OCI-LY3 (cell line): ENCODE results near the gene GRIN3A.

Source experiments
- H2AFZ ChIP-seq: fragments of 200-600, 300-600 bp; shearing (Covaris generic); 2 replicates; pipeline ENCODE4 v1.6.0; 2014; ENCODE audit warnings: antibody characterized with exemption, low read depth, low read length
- H3K27ac ChIP-seq: fragments of 200-600, 300-600 bp; sonication (generic); 2 replicates; pipeline ENCODE4 v1.5.1; 2014; ENCODE audit warnings: mild to moderate bottlenecking, low read length, moderate library complexity, mixed read lengths
- H3K27me3 ChIP-seq: fragments of 200-600, 300-600 bp; sonication (generic); 2 replicates; pipeline ENCODE4 v1.6.1; 2014; ENCODE audit warnings: low read depth, low read length, mixed read lengths
- H3K36me3 ChIP-seq: fragments of 200-600, 300-600 bp; sonication (generic); replicated peaks from 2 replicates; pipeline ENCODE3; 2014; ENCODE audit warnings: low read depth, low read length, mixed read lengths
- H3K4me1 ChIP-seq: fragments of 300-600, 200-600 bp; sonication (generic); 2 replicates; pipeline ENCODE4 v1.6.1; 2014; ENCODE audit warnings: low read length, mixed read lengths
- H3K4me2 ChIP-seq: fragments of 200-600, 300-600 bp; sonication (generic); 2 replicates; pipeline ENCODE4 v1.6.1; 2014; ENCODE audit warnings: low read length, mixed read lengths
- H3K4me3 ChIP-seq: fragments of 300-600, 200-600 bp; sonication (generic); 2 replicates; pipeline ENCODE4 v1.5.1; 2014; ENCODE audit warnings: antibody characterized with exemption, mild to moderate bottlenecking, low read length, moderate library complexity
- H3K79me2 ChIP-seq: fragments of 300-600, 200-600 bp; shearing (Covaris generic); 2 replicates; pipeline ENCODE4 v1.6.1; 2014; ENCODE audit warnings: mild to moderate bottlenecking, low read length, mixed read lengths
- H3K9ac ChIP-seq: fragments of 300-600, 200-600 bp; shearing (Covaris generic); 2 replicates; pipeline ENCODE4 v1.6.0; 2014; ENCODE audit warnings: mild to moderate bottlenecking, low read length, moderate library complexity
- H3K9me3 ChIP-seq: fragments of 200-600, 300-600 bp; shearing (Covaris generic); 2 replicates; pipeline ENCODE4 v1.6.1; 2014; ENCODE audit warnings: low read length, mixed read lengths; ENCODE audit not compliant: insufficient read depth
- H4K20me1 ChIP-seq: fragments of 200-600, 300-600 bp; sonication (generic); 2 replicates; pipeline ENCODE4 v1.6.1; 2016; ENCODE audit warnings: low read length, mixed read lengths; ENCODE audit not compliant: insufficient read depth
- EZH2phosphoT487 ChIP-seq: fragments of 200-600 bp; shearing (Covaris generic); IDR thresholded peaks from 2 replicates; pipeline ENCODE4 v1.6.1; 2018; ENCODE audit warnings: antibody characterized with exemption, mixed run types, low read depth
- TF ChIP-seq, protein P1 (sequence below): fragments of 200-600, 300-600 bp; sonication (generic); IDR thresholded peaks from 2 replicates; pipeline ENCODE4 v1.5.1; 2014; ENCODE audit warnings: antibody characterized with exemption, low read length, low read depth

The GRIN3A gene

DNA sequence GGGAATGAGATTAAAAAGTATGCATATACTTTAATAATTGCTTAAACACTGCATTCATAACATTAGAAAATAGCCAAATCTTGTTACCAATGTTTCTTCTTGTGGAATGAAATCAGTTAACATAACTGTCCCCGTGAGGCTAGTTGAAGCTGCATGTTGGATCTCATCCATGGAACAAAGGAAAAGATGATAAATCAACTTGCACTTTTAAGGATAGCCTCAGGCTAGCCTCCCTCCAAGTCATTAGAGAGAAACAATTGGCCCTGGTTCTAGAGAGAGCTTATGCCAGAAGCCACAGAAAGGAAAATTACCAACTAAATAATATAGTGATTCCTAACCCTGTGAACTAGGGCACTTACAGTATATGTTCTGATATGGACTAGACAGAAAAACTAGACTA is 66.9 kb downstream of the GRIN3A start:
- Histone ChIP-seq H3K36me3 (no peaks in the 10 kb centered on the region), H3K4me1 (peaks cover 13% of the 10 kb centered on the region; the same call in 1 of the 2 replicates), H3K27ac (no peak overlapping the region), H3K79me2 (no peaks in the 10 kb centered on the region), H3K4me3 (no peak overlapping the region), H2AFZ (no peak overlapping the region), H3K9me3 (no peaks in the 10 kb centered on the region), H3K4me2 (no peak overlapping the region), H3K27me3 (no peaks in the 10 kb centered on the region), H3K9ac (no peak overlapping the region), H4K20me1 (no peaks in the 10 kb centered on the region)
- no peak for TF ChIP-seq EZH2phosphoT487
- TF ChIP-seq, protein P1, sequence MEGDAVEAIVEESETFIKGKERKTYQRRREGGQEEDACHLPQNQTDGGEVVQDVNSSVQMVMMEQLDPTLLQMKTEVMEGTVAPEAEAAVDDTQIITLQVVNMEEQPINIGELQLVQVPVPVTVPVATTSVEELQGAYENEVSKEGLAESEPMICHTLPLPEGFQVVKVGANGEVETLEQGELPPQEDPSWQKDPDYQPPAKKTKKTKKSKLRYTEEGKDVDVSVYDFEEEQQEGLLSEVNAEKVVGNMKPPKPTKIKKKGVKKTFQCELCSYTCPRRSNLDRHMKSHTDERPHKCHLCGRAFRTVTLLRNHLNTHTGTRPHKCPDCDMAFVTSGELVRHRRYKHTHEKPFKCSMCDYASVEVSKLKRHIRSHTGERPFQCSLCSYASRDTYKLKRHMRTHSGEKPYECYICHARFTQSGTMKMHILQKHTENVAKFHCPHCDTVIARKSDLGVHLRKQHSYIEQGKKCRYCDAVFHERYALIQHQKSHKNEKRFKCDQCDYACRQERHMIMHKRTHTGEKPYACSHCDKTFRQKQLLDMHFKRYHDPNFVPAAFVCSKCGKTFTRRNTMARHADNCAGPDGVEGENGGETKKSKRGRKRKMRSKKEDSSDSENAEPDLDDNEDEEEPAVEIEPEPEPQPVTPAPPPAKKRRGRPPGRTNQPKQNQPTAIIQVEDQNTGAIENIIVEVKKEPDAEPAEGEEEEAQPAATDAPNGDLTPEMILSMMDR, result no peak

DNA sequence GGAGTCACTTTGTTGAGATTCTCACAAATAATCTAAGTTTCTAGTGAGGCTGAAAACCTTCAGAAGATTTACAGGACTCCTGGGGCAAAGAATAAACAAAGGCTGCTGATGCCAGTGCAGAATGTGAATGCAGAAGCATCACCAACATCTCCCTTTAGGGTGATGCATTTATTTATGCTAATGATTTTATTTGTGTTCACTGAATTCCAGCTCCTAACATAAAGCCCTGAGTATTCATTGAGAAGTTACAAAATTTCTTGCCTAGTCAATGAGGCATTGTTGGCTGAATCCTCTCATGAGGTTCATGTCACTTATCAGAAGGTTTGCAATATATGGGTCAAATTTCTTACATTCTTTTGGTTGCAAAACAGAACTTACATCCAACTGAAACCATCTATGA is 70.0 kb downstream of the GRIN3A start:
- Histone ChIP-seq H3K9ac (no peak overlapping the region), H3K9me3 (no peaks in the 10 kb centered on the region), H2AFZ (no peak overlapping the region), H3K27ac (no peak overlapping the region), H3K4me1 (peaks cover 4% of the 10 kb centered on the region), H3K4me3 (no peak overlapping the region), H4K20me1 (no peaks in the 10 kb centered on the region), H3K79me2 (no peaks in the 10 kb centered on the region), H3K4me2 (no peak overlapping the region), H3K27me3 (no peaks in the 10 kb centered on the region), H3K36me3 (no peaks in the 10 kb centered on the region)
- no peak for TF ChIP-seq EZH2phosphoT487
- TF ChIP-seq, protein P1, result no peak

DNA sequence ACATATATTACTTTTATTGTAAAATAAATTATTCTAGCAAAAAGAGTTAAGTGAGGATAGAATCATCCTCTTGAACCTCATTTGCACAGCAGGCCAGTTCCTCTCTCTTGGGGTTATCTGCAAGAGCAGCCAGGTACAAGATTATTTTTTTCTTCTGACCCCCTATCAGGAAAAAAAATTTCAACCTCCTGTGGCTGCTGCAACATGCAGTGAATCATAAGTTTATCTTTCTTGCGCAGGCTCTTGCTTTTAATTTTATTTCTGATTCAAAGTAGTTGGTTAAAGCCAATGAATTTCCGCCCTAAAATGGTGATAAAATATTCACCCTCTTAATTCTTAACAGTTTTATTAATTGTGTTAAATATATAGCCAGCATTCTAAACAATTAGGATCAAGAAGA is 74.0 kb downstream of the GRIN3A start:
- H3K27me3 ChIP-seq, result no peaks in the 10 kb centered on the region
- H4K20me1 ChIP-seq, result no peaks in the 10 kb centered on the region
- H3K27ac ChIP-seq, result no peak overlapping the region

DNA sequence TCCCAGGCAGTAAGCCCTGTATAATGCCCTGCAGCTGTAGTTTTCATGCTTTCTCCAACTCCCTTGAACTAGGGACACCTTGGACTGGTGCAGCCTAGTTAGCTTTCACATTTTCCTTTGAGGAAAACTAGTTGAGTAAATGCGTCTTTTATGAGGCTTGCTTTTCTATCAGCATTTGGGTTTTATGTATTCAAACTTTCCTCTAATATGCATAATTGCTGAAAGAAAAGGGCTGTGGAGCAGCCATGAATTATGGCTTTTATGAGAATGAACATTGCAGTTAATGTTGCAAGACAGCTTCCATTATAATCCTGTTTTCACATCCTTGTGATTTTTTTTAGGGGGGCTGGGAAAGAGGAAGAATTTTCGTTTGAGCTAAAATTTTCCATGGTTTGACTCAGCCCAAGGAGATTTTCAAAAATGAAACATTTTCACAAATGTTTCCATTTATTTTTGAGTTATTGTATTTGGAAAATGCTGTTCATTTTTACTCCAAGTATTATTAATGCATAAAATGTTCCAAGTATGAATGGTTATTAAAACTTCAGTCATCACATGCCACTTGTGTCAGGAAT is 85.8 kb downstream of the GRIN3A start:
- H4K20me1 ChIP-seq, result no peaks in the 10 kb centered on the region
- H3K9ac ChIP-seq, result no peak overlapping the region
- H3K27ac ChIP-seq, result no peak overlapping the region
- TF ChIP-seq, protein P1, result no peak
- TF ChIP-seq EZH2phosphoT487, result no peak
- H3K4me1 ChIP-seq, result no peaks in the 10 kb centered on the region
- no peaks in the 10 kb centered on the region for H3K79me2 ChIP-seq
- no peaks in the 10 kb centered on the region for H3K36me3 ChIP-seq
- H2AFZ ChIP-seq, result no peak overlapping the region
- H3K27me3 ChIP-seq, result no peaks in the 10 kb centered on the region
- no peak overlapping the region for H3K4me3 ChIP-seq
- H3K4me2 ChIP-seq, result no peak overlapping the region
- H3K9me3 ChIP-seq, result no peaks in the 10 kb centered on the region

More for the DNA sequence above, 74.0 kb downstream of the GRIN3A start:
- Histone ChIP-seq H3K79me2 (no peaks in the 10 kb centered on the region), H3K4me3 (no peak overlapping the region), H3K36me3 (no peaks in the 10 kb centered on the region), H3K4me2 (no peak overlapping the region), H3K9me3 (no peaks in the 10 kb centered on the region), H2AFZ (no peak overlapping the region), H3K4me1 (peaks cover 4% of the 10 kb centered on the region), H3K9ac (no peak overlapping the region)
- no peak for TF ChIP-seq EZH2phosphoT487
- TF ChIP-seq, protein P1, result no peak
